WTC11 (cell line): ENCODE data around the gene ZFC3H1. TPM values are rescaled to one million over a fixed set of nuclear protein-coding genes. Genes with fewer than 3 reads are reported as not detected.

Experiments used
- ATAC-seq: fragments of 200-7000 bp; cut with Tn5 transposase; 2 replicates; pipeline ENCODE4 v1.10.0; 2021; ENCODE audit warnings: mild to moderate bottlenecking, moderate library complexity
- CTCF ChIA-PET: fragments of 300-600 bp; sonication (Branson Sonifier 250); formaldehyde crosslinking; loops from one replicate; lab custom pipeline; 2021; ENCODE audit warnings: antibody characterized with exemption; lab: Charles Lee
- POLR2A ChIA-PET: fragments of 350-600 bp; sonication (Branson Sonifier 250); formaldehyde crosslinking; loops from one replicate; lab custom pipeline; 2021; ENCODE audit warnings: antibody characterized with exemption; lab: Charles Lee
- DNase-seq: peaks from one replicate; pipeline ENCODE4 v3.0.0; 2021; ENCODE audit warnings: low spot score
- H3K27ac Mint-ChIP-seq: 2 replicates; pipeline ENCODE4 v1.8.0; 2021; ENCODE audit warnings: mixed read lengths
- H3K27me3 Mint-ChIP-seq: 2 replicates; pipeline ENCODE4 v1.8.0; 2021; ENCODE audit warnings: low read depth, mild to moderate bottlenecking, moderate library complexity, mixed read lengths
- H3K36me3 Mint-ChIP-seq: 2 replicates; pipeline ENCODE4 v1.8.0; 2021; ENCODE audit warnings: mixed read lengths
- H3K4me1 Mint-ChIP-seq: 2 replicates; pipeline ENCODE4 v1.8.0; 2022; ENCODE audit warnings: mixed read lengths
- H3K4me3 Mint-ChIP-seq: 2 replicates; pipeline ENCODE4 v1.8.0; 2021; ENCODE audit warnings: mild to moderate bottlenecking, moderate library complexity, mixed read lengths
- H3K9me3 Mint-ChIP-seq: 2 replicates; pipeline ENCODE4 v1.8.0; 2021; ENCODE audit warnings: mixed read lengths
- ATF2 ChIP-seq: sonication (generic); formaldehyde crosslinking; IDR thresholded peaks from 2 replicates; pipeline ENCODE4 v1.8.1; 2022; ENCODE audit warnings: low read depth, missing genetic modification reagents, borderline replicate concordance
- ESRRA ChIP-seq: sonication (generic); formaldehyde crosslinking; IDR thresholded peaks from 2 replicates; pipeline ENCODE4 v1.8.1; 2022; ENCODE audit warnings: mild to moderate bottlenecking, missing genetic modification reagents, borderline replicate concordance
- ETV6 ChIP-seq: sonication (generic); formaldehyde crosslinking; IDR thresholded peaks from 2 replicates; pipeline ENCODE4 v1.8.1; 2022; ENCODE audit warnings: mild to moderate bottlenecking, missing genetic modification reagents
- FOXJ3 ChIP-seq: sonication (generic); formaldehyde crosslinking; IDR thresholded peaks from 2 replicates; pipeline ENCODE4 v1.9.0; 2021; ENCODE audit warnings: missing genetic modification reagents, mild to moderate bottlenecking, borderline replicate concordance
- FOXK1 ChIP-seq: sonication (generic); formaldehyde crosslinking; IDR thresholded peaks from 2 replicates; pipeline ENCODE4 v1.8.0; 2022; ENCODE audit warnings: mild to moderate bottlenecking, moderate library complexity, missing genetic modification reagents
- FOXP1 ChIP-seq: sonication (generic); formaldehyde crosslinking; IDR thresholded peaks from 2 replicates; pipeline ENCODE4 v1.8.0; 2022; ENCODE audit warnings: missing genetic modification reagents, mild to moderate bottlenecking, moderate library complexity, borderline replicate concordance
- GABPB1 ChIP-seq: sonication (generic); formaldehyde crosslinking; IDR thresholded peaks from 2 replicates; pipeline ENCODE4 v1.8.1; 2023; ENCODE audit warnings: mild to moderate bottlenecking, missing genetic modification reagents
- JAZF1 ChIP-seq: fragments of 250-450 bp; sonication (Bioruptor Pico); IDR thresholded peaks from 2 replicates; pipeline ENCODE4 v1.9.0; 2021; ENCODE audit warnings: moderate library complexity, mild to moderate bottlenecking, inconsistent platforms
- JUN ChIP-seq: sonication (generic); formaldehyde crosslinking; IDR thresholded peaks from 2 replicates; pipeline ENCODE4 v1.8.0; 2023; ENCODE audit warnings: mild to moderate bottlenecking, missing genetic modification reagents
- MYBL2 ChIP-seq: sonication (generic); formaldehyde crosslinking; IDR thresholded peaks from 2 replicates; pipeline ENCODE4 v1.8.1; 2023; ENCODE audit warnings: mild to moderate bottlenecking, moderate library complexity, missing genetic modification reagents
- NFE2L1 ChIP-seq: sonication (generic); formaldehyde crosslinking; IDR thresholded peaks from 2 replicates; pipeline ENCODE4 v1.8.1; 2023; ENCODE audit warnings: missing genetic modification reagents
- NR1H2 ChIP-seq: sonication (generic); formaldehyde crosslinking; IDR thresholded peaks from 2 replicates; pipeline ENCODE4 v1.9.0; 2021; ENCODE audit warnings: mild to moderate bottlenecking, moderate library complexity, missing genetic modification reagents
- NR2C2 ChIP-seq: sonication (generic); formaldehyde crosslinking; IDR thresholded peaks from 2 replicates; pipeline ENCODE4 v1.8.0; 2022; ENCODE audit warnings: mild to moderate bottlenecking, missing genetic modification reagents
- TCF7 ChIP-seq: sonication (generic); formaldehyde crosslinking; IDR thresholded peaks from 2 replicates; pipeline ENCODE4 v1.8.0; 2022; ENCODE audit warnings: mild to moderate bottlenecking, low read depth, missing genetic modification reagents, moderate library complexity
- ZNF423 ChIP-seq: fragments of 250-450 bp; sonication (Bioruptor Pico); IDR thresholded peaks from 2 replicates; pipeline ENCODE4 v2.1.2; 2022; ENCODE audit warnings: mild to moderate bottlenecking, moderate library complexity
- ZNF671 ChIP-seq: fragments of 250-450 bp; sonication (Bioruptor Pico); IDR thresholded peaks from 2 replicates; pipeline ENCODE4 v1.8.0; 2021; ENCODE audit warnings: mild to moderate bottlenecking
- total RNA-seq: library from RNA; stranded (reverse); gene quantifications from 3 replicates; pipeline ENCODE4 v1.2.3, GENCODE V29; 2021
- TF ChIP-seq, protein P1 (sequence below): fragments of 250-450 bp; sonication (Bioruptor Pico); IDR thresholded peaks from 2 replicates; pipeline ENCODE4 v1.9.0; 2021; ENCODE audit warnings: moderate library complexity, mild to moderate bottlenecking, inconsistent platforms, borderline replicate concordance
- TF ChIP-seq, protein P2 (sequence below): sonication (generic); formaldehyde crosslinking; IDR thresholded peaks from 2 replicates; pipeline ENCODE4 v1.8.0; 2023; ENCODE audit warnings: missing genetic modification reagents, mild to moderate bottlenecking, borderline replicate concordance
- TF ChIP-seq, protein P3 (sequence below): sonication (generic); formaldehyde crosslinking; IDR thresholded peaks from 2 replicates; pipeline ENCODE4 v1.8.1; 2022; ENCODE audit warnings: mild to moderate bottlenecking, moderate library complexity, missing genetic modification reagents

The ZFC3H1 gene
- total RNA-seq, 1 experiment from 2014 or later = 33.9 TPM

DNA sequence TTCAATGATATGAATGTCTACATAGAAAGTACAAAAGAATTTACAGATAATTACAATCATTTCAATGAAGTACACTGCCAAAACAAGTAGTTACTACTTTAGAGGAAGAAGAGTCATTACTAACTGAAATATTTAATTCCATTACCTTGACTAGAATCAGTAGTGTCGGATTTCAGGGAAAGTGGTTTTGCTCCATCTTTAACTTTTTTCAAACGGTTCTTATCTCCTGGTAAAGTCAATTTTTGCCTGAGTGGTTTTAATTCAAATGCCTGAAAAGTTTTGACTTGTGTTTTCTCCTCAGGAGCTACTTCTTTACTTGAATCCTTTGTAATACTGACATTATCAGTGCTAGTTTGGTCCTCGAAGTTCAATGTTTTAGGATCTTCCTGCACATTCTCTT, 6.9 kb downstream of the ZFC3H1 start (continued):
- TF ChIP-seq NR2C2 = no peak
- no peak for TF ChIP-seq FOXJ3
- TF ChIP-seq TCF7 (CRISPR knock-in tag) = no peak

- DNase-seq (no peak), ATAC-seq (no peak)
- Mint-ChIP-seq H3K9me3 (peaks cover 5% of the 10 kb centered on the region), H3K27me3 (no peaks in the 10 kb centered on the region), H3K36me3 (peaks cover 26% of the 10 kb centered on the region), H3K27ac (no peak overlapping the region), H3K4me3 (no peak overlapping the region), H3K4me1 (no peaks in the 10 kb centered on the region)
- CTCF ChIA-PET = no interaction called here
- TF ChIP-seq ATF2 (CRISPR knock-in tag) (no peak), GABPB1 (CRISPR knock-in tag) (no peak), ZNF423 (CRISPR knock-in tag) (no peak), ZNF671 (no peak), FOXJ3 (no peak), ETV6 (CRISPR knock-in tag) (no peak), JUN (CRISPR knock-in tag) (no peak), ESRRA (CRISPR knock-in tag) (no peak), JAZF1 (CRISPR knock-in tag) (no peak)
- TF ChIP-seq, protein P1, sequence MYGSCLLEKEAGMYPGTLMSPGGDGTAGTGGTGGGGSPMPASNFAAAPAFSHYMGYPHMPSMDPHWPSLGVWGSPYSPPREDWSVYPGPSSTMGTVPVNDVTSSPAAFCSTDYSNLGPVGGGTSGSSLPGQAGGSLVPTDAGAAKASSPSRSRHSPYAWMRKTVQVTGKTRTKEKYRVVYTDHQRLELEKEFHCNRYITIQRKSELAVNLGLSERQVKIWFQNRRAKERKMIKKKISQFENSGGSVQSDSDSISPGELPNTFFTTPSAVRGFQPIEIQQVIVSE (CRISPR knock-in tag) = no peak
- TF ChIP-seq, protein P2, sequence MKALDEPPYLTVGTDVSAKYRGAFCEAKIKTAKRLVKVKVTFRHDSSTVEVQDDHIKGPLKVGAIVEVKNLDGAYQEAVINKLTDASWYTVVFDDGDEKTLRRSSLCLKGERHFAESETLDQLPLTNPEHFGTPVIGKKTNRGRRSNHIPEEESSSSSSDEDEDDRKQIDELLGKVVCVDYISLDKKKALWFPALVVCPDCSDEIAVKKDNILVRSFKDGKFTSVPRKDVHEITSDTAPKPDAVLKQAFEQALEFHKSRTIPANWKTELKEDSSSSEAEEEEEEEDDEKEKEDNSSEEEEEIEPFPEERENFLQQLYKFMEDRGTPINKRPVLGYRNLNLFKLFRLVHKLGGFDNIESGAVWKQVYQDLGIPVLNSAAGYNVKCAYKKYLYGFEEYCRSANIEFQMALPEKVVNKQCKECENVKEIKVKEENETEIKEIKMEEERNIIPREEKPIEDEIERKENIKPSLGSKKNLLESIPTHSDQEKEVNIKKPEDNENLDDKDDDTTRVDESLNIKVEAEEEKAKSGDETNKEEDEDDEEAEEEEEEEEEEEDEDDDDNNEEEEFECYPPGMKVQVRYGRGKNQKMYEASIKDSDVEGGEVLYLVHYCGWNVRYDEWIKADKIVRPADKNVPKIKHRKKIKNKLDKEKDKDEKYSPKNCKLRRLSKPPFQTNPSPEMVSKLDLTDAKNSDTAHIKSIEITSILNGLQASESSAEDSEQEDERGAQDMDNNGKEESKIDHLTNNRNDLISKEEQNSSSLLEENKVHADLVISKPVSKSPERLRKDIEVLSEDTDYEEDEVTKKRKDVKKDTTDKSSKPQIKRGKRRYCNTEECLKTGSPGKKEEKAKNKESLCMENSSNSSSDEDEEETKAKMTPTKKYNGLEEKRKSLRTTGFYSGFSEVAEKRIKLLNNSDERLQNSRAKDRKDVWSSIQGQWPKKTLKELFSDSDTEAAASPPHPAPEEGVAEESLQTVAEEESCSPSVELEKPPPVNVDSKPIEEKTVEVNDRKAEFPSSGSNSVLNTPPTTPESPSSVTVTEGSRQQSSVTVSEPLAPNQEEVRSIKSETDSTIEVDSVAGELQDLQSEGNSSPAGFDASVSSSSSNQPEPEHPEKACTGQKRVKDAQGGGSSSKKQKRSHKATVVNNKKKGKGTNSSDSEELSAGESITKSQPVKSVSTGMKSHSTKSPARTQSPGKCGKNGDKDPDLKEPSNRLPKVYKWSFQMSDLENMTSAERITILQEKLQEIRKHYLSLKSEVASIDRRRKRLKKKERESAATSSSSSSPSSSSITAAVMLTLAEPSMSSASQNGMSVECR = no peak
- TF ChIP-seq, protein P3, sequence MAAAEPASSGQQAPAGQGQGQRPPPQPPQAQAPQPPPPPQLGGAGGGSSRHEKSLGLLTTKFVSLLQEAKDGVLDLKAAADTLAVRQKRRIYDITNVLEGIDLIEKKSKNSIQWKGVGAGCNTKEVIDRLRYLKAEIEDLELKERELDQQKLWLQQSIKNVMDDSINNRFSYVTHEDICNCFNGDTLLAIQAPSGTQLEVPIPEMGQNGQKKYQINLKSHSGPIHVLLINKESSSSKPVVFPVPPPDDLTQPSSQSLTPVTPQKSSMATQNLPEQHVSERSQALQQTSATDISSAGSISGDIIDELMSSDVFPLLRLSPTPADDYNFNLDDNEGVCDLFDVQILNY = no peak
- POLR2A ChIA-PET = no interaction called here
Measured at GRCh38 chr12:71655907-71656306, 7.7 kb downstream of the ZFC3H1 start.

- TF ChIP-seq JAZF1 (CRISPR knock-in tag) (no peak), NR1H2 (no peak), FOXK1 (no peak), NFE2L1 (CRISPR knock-in tag) (no peak), FOXP1 (CRISPR knock-in tag) (no peak), MYBL2 (no peak)
- TF ChIP-seq, protein P3 = no peak
- DNase-seq (no peak), ATAC-seq (no peak)
- ChIA-PET POLR2A (no interaction called here), CTCF (no interaction called here)
- Mint-ChIP-seq H3K9me3 (peaks cover 5% of the 10 kb centered on the region), H3K4me1 (no peaks in the 10 kb centered on the region), H3K36me3 (peaks cover 26% of the 10 kb centered on the region), H3K4me3 (no peak overlapping the region), H3K27ac (no peak overlapping the region), H3K27me3 (no peaks in the 10 kb centered on the region)
Measured at GRCh38 chr12:71655495-71655894, 8.2 kb downstream of the ZFC3H1 start.
